ENCODE data around the gene NDUFA6. TPM values are rescaled to one million over a fixed set of nuclear protein-coding genes. Genes with fewer than 3 reads are reported as not detected.
A peak's percentile ranks its signal among the peaks of the same experiment; 100 is the strongest.

The NDUFA6 gene
- total and polyA plus RNA-seq, 2 of the 13 experiments (the other 11 are each of a cell fraction or from before 2014, with no cell fraction given): 68.5 to 87.8 TPM

- TF ChIP-seq ZBTB40 (IDR thresholded peaks at IDR 0.05) (no peak), ZBTB40 (CRISPR knock-in tag; IDR thresholded peaks at IDR 0.05) (peak; percentile 22; the same call in 1 of the 2 replicates), SPEN (CRISPR knock-in tag; IDR thresholded peaks at IDR 0.05; ENCODE audit: low read depth) (peak; percentile 80), ZNF558 (CRISPR knock-in tag; IDR thresholded peaks at IDR 0.05; ENCODE audit: borderline replicate concordance) (0 out of 2 replicates have a peak, but pooled peaks have one; percentile 76), DMAP1 (CRISPR knock-in tag; IDR thresholded peaks at IDR 0.05) (peak; percentile 72; the same call in 1 of the 2 replicates), MAX (IDR thresholded peaks at IDR 0.05) (peak; percentile 80), ZNF567 (CRISPR knock-in tag; IDR thresholded peaks at IDR 0.05; ENCODE audit: borderline replicate concordance) (peak; percentile 77; the same call in 1 of the 2 replicates), EP300 (IDR thresholded peaks at IDR 0.05; ENCODE audit: low read depth in 2 of 2, low read length in 2 of 2) (peak in 1 of 2 experiments; percentile 53; a peak in 1 of 4 replicates), EP300 (CRISPR knock-in tag; IDR thresholded peaks at IDR 0.05; ENCODE audit: borderline replicate concordance) (no peak; the same call in 1 of the 2 replicates), KLF11 (CRISPR knock-in tag; IDR thresholded peaks at IDR 0.05) (no peak), HNF4A (CRISPR knock-in tag; IDR thresholded peaks at IDR 0.05) (peak; percentile 95), SP4 (CRISPR knock-in tag; IDR thresholded peaks at IDR 0.05) (peak; percentile 50), KDM5B (CRISPR knock-in tag; IDR thresholded peaks at IDR 0.05; ENCODE audit: borderline replicate concordance) (peak; percentile 89; the same call in 1 of the 2 replicates), CREM (IDR thresholded peaks at IDR 0.05) (0 out of 2 replicates have a peak, but pooled peaks have one; percentile 37), CREM (CRISPR knock-in tag; IDR thresholded peaks at IDR 0.05) (no peak), GZF1 (CRISPR knock-in tag; IDR thresholded peaks at IDR 0.05) (peak; percentile 62; the same call in 1 of the 2 replicates), ZNF816 (CRISPR knock-in tag; IDR thresholded peaks at IDR 0.05; ENCODE audit: borderline replicate concordance) (peak; percentile 84; the same call in 1 of the 2 replicates), GTF3A (CRISPR knock-in tag; conservative IDR thresholded peaks at IDR 0.05) (no peak)
- TF ChIP-seq, protein P1, sequence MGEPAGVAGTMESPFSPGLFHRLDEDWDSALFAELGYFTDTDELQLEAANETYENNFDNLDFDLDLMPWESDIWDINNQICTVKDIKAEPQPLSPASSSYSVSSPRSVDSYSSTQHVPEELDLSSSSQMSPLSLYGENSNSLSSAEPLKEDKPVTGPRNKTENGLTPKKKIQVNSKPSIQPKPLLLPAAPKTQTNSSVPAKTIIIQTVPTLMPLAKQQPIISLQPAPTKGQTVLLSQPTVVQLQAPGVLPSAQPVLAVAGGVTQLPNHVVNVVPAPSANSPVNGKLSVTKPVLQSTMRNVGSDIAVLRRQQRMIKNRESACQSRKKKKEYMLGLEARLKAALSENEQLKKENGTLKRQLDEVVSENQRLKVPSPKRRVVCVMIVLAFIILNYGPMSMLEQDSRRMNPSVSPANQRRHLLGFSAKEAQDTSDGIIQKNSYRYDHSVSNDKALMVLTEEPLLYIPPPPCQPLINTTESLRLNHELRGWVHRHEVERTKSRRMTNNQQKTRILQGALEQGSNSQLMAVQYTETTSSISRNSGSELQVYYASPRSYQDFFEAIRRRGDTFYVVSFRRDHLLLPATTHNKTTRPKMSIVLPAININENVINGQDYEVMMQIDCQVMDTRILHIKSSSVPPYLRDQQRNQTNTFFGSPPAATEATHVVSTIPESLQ (CRISPR knock-in tag; conservative IDR thresholded peaks at IDR 0.05): no peak
Measured at GRCh38 chr22:42090596-42091454, at the start of gene NDUFA6 (continued).

Measured in HepG2 (cell line).